Activated CD4-positive, CD25-positive, alpha-beta regulatory T cell treated with anti-CD3 and anti-CD28 coated beads, Interleukin-2, amount 50 U/mL, for 24 hours (primary cell): Measurements from ENCODE around the gene KRT26.
"Not testable (repeated sequence)": the region's sequence is repeated elsewhere in the genome, so short reads cannot be mapped to it uniquely, and the experiment has no call there.

ENCODE experiments used
- ATAC-seq, 2 donors: fragments of 150-1000 bp; cut with Tn5 transposase; one replicate each; pipeline ENCODE4 v1.10.0; 2021; ENCODE audit warnings: mild to moderate bottlenecking in 1 of 2, moderate library complexity in 1 of 2

Gene KRT26

DNA sequence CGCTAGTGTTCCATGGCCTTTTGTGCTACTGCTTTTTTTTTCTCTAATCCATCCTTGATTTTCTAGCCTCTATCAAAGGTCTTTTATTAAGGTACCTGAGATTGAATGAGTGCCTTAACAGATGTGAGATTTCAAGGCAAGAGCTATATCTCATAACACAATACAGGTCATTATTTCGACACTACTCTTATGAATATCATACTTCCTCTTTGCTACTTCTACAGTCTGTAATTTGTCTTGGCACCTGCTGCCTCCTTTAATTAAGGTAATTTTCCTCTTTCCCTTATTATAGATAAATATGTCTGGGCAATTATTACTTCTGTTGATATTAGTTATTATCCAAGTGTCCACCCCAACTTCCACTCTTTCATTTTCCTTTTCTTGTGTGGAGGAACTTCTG is 22.5 kb upstream of the KRT26 start:
- no peak for ATAC-seq

DNA sequence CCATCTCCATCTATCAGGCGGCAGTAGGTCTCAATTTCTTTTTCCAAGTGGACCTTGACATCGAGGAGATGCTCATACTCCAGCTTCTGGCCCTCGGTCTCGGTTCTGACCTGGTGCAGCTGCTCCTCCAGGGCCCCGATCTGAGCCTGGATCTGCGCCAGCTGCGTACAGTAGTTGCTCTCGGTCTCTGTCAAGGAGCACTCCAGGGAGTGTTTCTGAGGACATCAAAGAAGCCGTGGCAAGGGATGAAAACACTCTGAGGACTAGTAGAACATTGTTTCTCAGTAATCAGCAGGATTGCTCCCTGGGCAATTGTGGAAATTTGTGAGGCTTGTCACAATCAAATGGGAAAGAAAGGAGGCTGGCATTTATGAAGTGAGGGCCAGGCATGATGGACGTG is 21.8 kb upstream of the KRT26 start:
- ATAC-seq: no peak

DNA sequence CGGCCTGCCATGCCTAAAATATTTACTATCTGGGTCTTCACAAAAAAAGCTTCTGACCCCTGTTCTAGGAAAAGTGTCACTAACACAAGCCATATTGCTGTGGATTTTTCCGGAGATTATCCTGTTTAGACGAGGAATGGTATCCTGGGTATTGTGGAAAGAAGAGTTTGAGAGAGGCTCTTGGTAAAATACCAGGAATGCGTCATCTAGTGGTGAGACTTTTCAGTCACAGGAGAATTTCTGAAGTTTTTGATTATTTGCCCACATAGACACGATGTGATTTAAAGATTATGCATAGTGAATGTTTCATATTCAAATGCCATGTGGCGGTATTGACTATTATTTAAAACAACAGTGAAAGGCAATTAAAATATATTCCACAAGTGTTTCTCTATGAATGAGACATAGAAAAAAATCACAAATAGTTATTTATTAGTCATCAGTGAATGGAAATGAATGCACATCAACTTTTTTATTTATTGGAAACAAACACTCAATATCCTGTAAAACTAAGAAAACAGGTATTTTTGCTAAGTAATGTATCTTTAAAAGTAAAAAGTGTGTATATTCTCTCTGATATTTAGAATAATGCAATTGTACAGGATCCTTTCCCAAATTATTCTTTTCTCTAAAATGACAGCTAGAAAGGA is 19.9 kb upstream of the KRT26 start:
- ATAC-seq: no peak

DNA sequence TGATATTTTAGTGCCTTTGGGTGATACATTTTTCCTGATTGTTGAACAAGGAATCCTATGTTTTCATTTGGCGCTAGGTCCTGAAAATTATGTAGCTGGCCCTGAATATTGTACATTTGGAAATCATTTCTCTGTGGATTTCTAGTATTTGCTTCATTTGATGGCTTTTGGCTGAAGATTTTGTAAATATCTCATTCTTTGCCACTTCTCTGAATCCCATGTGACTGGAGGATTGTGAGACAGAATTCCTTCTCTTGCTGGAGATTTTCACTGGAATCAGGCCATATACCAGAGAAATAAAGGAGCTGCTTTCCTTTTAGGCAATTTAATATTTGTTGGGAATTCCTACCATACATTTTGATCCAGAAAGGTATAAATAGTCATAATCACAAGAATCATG is 19.1 kb upstream of the KRT26 start:
- no peak for ATAC-seq

DNA sequence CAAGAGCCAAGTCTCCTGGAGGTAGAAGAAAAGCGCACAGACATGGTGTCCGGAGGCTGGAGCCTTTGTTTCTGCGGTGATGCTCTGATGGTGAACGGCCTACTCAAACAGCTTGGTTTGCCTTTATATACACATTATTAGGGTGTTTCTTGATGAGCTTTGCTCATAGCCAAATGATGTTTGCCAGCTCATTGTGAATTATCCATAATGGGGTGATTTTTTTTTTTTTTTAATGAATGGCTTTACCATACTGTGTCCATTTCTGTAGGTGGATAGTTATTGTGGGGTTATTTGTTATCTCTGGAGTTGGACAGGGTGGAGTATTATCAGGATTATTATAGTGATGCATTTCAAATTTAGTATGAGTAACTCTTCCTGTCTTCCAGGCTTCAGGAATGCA is 10.4 kb upstream of the KRT26 start, which contains the start of gene KRT27:
TSS of gene KRT27 (minus strand) at position 101 of the 400 bp plus-strand sequence. CDS start at position 44, 57 bp downstream.
- no peak for ATAC-seq

DNA sequence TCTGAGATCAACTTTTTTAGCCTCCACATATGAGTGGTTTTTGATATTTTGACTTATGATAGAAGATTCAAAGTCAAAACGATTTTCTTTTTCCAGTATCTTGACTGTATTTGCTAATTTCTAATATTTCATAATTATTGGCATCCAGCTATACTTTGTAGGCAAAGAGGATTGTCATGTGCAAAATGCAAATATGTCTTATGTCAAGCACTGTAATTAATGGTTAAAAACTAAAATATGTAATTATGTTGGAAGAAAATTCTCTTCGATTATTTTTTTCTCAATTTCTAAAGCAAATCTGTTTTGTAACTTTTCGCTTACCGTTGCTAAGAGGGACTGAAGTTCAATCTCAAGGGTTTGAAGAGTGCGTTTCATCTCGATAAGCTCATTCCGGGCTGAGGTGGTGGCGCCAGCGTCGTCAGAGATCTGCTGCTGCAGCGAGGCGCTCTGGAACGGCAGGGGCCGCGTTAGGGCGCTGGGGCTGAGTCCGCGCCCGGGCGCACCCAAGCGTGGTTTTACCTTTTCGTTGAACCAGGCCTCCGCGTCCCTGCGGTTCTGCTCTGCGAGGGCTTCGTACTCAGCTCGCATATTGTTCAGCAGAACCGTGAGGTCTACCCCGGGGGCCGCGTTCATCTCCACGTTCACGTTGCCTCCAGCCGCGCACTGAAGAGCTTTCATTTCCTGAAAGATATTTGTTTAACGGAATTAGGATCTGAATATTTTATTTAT is 7.3 kb upstream of the KRT26 start:
- ATAC-seq: peak; percentile 6 to 27

DNA sequence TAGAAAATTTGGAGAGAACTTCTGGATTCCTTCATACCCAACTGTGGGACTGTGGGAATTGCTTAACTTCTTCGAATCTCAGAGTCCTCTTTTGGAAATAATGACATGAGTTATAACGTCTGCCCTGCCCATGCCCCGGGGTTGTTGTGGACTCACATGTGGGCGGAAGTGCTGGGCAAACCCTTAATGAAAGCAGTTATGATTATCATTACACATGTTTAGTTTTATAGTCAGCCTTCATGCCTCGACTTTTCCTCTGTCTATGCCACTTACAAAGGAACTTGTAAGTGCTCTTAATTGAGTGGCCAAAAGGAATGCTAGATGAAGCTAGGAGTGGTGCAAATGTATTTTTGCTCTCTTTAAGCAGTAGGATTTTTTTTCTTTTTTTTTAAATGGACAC is 6.5 kb upstream of the KRT26 start:
- no peak for ATAC-seq

DNA sequence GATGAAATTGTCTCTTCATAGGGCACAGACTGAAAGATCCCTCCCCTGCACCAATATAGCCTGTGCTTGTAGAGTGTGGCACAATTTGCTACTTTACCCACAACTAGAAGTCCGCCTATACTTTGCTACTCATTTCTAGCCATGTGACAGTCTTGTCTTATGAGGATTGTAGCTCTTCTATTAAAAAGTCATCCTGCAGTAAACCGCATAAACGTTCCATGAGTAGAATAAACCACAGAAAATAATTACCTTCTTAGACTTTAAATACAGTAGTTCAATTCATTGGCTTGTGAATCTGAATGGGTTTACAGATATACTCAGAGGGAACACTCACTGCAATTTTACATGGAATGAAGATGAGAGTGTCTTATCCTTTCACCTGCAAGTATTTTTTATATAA is 6.0 kb upstream of the KRT26 start:
- ATAC-seq: no peak

DNA sequence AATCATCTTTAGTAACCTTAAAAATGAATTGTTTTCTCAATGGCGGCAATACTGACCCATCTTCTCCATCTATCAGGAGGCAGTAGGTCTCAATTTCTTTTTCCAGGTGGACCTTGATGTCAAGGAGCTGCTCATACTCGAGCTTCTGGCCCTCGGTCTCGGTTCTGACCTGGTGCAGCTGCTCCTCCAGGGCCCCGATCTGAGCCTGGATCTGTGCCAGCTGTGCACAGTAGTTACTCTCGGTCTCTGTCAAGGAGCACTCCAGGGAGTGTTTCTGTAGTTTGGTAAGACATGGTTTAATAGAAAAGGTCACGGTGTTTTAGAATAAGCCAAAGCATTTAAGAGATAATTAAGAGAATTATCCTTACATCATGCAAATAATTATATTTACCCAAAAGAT is 5.5 kb upstream of the KRT26 start:
- no peak for ATAC-seq

DNA sequence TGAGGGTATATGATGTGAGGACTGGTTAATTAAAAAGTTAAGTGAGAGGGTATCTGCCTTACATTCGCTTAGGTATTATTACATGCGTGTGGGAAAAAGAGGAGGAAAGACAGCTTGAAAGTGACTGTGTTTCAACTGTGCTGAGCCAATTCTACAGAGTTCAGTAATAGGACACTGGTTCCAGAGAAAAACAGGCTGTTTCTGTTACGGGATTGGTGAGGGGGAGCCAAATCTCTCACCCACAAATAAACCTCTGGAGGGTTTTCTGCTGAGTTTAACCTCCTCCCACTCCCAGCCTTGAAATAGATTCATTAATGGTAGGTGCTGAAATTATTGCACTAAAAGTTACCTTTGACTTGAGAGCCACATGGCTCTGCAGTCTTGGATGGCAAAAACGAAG is 3.9 kb upstream of the KRT26 start:
- no peak for ATAC-seq

DNA sequence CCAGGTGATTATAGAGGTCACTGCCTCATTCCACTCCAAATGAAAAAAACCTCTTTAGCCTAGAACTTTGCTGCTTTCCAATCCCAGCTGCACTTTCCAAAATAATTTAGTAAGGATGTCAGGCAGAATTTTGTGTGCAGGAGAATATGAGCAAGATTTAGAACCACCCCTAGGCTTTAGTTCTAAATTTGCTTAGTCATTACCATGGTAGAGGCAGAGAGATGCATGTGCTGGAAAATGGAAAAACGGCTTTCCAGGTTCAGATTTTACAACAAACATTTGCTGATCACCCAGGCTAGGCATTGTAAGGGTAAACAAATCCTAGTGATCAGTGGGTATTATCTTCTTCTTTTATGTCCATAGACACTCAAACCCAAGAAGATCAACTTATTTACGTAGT is 6.3 kb downstream of the KRT26 start:
- ATAC-seq: no peak

DNA sequence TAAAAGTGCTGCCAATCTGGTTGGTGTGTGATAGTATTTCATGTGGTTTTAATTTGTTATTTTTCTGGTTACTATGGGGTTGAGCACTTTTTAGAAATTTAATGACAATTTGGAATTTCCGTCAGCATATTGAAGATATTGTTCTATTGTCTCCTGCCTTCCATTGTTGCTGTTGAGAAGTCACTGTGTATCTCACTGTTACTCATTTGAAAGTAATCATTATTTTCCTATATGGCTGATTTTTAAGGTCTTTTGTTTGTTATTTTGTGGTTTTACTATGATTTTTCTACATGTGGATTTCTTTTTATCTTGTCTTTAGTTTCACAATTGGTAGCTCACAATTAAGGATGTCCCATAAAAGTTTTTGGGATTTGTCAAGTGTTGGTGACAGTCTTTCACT is 8.2 kb downstream of the KRT26 start:
- no peak for ATAC-seq

DNA sequence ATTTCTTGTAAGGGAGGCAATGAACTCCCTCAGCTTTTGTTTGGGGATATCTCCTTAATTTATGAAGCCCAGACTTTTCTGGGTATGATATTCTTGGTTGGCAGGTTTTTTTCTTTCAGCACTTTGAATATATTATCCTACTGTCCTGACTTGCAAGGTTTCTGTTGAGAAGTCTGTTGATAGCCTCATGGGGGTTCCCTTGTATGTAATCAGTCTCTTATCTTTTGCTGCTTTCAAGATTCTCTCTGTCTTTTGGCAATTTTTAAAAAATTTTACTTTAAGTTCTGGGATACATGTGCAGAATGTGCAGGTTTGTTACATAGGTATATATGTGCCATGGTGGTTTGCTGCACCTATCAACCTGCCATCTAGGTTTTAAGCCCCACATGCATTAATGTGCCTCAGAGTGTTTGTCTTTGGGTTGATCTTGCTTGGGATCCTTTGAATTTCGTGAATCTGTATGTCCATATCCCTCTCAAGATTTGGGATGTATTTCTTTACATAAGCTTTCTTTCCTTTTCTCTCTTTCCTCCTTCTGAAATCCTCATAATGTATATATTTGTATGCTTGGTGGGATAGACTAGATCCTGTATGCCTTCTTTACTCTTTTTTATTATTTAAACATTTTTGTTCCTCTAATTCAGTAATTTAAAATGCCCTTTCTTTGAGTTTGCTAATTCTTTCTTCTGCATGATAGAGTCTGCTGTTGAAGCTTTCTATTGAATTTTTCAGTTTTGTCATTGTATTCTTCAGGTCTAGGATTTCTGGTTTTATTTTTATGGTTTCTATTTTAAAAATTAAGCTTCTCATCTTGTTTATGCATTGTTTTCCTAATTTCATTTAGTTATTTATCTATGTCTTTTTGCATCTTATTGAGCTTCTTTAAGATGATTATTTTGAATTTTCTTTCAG is 11.6 kb downstream of the KRT26 start:
- ATAC-seq: no peak

DNA sequence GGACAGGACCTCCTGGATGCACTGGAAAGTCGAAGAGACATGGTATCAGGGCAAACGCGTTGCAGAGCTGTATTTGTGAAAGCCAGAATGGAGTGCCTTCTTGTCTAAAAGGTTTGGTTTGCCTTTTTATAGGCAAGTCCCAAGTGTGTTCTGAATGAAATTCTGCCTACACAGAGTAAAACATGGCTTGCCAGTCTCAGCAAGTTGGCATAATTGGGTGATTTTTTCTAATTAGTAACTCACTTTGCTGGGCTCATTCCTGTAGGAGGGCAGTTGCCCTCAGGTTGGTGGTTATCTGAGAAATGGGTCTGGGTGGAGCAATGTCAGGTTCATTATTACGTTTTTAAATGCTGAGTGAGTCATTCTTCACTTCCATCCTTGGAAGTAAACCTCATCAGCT is 16.8 kb downstream of the KRT26 start, which contains the start of gene KRT25:
TSS of gene KRT25 (minus strand) at position 101 of the 400 bp plus-strand sequence. CDS start at position 41, 60 bp downstream.
- ATAC-seq: no peak

DNA sequence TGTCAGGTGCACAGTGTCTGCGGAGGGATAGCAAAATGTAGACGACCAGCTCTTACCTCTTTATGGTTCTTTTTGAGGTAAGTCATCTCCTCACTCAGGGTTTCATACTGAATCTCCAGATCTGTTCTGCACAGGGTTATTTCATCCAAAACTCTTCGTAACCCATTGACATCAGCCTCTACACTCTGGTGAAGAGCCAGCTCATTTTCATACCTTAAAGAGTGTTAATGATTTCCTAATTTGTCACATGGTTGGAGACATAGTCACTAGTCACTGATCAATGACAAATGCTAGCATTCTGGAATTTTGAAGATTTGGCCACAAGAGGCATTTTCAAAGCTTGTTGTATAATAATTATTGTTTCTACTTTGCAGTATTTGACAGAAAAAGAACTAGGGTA is 18.2 kb downstream of the KRT26 start:
- ATAC-seq: no peak

DNA sequence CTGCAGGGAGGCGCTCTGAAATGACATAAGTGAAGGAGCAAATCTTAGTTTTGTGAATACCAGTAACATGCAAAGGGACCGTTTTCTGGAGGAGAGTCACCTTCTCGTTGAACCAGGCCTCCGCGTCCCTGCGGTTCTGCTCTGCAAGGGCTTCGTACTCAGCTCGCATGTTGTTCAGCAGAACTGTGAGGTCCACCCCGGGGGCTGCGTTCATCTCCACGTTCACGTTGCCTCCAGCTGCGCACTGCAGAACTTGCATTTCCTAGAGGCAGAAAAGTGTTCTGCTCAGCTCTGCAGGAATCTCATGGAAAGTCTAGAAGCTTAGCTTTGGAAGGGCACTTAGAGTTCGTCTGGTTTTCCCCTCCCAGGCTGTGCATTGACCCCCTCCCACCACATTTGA is 20.9 kb downstream of the KRT26 start:
- ATAC-seq: no peak

DNA sequence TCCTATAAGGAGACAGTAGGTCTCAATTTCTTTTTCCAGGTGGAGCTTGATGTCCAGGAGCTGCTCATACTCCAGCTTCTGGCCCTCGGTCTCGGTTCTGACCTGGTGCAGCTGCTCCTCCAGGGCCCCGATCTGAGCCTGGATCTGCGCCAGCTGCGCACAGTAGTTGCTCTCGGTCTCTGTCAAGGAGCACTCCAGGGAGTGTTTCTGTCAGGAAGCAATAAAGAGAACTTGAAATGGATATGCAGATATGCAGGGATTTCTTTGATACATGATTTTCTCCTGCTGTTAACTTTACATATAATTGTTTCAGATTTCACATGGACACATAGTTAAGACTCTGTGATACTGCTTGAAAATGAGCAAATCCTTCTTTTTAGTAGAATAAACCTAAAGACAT is 21.6 kb downstream of the KRT26 start:
- no peak for ATAC-seq

DNA sequence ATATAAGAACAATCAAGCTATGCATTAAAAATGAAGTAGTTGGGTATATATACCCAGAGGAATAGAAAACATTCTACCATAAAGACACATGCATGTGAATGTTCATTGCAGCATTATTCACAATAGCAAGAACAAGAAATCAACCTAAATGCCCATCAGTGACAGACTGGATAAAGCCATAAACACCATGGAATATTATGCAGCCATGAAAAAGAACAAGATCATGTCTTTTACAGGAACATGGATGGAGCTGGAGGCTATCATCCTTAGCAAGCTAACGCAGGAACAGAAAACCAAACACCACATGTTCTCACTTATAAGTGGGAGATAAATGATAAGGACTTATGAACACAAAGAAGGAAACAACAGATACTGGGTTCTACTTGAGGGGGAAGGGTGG is 23.3 kb downstream of the KRT26 start:
- not testable (repeated sequence) for ATAC-seq

DNA sequence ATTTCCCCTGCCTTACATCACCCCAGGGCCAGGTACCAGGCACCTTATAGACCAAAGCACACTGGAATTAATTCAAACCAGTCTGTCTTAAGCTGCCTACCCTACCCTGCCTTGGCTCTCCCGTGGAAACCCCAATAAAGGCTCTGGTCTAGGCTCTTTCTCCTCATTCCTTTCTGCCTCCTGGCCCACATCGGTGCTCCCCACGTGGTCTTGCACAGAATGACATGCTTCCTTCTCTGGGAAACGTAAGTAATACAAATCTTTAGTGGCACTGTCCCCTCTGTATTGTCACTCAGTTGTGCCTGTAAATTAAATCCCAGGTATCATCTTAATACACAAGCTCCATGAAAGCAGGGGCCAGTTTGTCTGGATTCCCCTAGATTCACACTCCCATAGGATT is 33.4 kb downstream of the KRT26 start:
- no peak for ATAC-seq

DNA sequence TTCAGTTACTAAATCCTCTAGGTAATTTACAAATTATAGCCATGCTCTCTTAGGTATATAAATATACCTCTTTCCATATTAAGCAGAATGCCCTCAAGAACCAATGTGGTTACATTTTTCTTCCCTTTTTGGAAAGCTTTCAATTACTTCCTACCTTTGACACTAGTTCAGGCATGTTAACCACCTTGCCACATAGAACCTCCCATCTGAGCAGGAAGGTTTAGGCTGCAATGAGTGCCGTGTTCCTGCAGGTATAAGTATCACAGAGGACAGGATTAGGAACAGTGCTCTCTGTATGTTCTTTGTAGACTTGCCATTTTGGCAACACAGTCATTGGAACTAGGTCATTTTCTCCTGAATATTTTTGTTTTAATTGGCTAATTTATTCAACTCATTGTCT is 37.0 kb downstream of the KRT26 start:
- ATAC-seq: no peak

DNA sequence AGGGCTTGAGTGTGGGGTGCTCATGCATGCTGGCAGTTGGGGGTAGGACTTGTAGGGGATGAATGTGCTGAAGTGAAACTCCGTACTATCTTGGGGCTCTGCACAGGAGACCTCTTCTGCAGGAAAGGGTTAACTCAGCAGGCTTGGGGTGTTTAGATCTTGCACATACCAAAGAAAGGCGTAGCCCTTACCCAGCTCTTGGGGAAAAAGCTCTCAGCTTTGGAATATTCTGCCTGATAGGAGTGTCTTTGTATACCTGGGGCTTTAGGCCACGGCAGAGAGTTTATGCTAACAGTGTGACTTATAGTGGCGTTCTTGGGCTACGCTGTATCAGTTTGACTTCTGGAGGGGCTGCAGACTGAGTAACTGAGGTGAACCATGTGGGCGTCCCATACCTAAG is 38.0 kb downstream of the KRT26 start:
- ATAC-seq: no peak

DNA sequence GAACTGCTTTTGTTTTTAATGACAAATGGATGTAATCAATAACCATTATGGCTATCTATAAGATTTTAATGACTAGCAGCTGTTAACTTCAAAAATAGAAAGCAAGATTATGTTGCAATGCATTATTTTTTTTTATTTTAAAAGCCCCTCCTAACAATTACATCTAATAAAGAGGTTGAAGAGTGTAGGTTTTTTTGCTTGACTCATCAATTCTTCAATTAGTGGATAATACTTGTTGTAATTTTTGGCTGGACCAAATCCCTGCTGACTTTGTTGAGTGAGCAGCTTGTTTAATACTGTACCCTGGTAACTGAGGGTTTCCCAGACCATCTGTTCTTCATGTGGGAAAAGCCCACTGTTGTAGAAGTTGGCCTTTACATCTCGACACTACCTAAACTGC is 41.0 kb downstream of the KRT26 start:
- no peak for ATAC-seq

DNA sequence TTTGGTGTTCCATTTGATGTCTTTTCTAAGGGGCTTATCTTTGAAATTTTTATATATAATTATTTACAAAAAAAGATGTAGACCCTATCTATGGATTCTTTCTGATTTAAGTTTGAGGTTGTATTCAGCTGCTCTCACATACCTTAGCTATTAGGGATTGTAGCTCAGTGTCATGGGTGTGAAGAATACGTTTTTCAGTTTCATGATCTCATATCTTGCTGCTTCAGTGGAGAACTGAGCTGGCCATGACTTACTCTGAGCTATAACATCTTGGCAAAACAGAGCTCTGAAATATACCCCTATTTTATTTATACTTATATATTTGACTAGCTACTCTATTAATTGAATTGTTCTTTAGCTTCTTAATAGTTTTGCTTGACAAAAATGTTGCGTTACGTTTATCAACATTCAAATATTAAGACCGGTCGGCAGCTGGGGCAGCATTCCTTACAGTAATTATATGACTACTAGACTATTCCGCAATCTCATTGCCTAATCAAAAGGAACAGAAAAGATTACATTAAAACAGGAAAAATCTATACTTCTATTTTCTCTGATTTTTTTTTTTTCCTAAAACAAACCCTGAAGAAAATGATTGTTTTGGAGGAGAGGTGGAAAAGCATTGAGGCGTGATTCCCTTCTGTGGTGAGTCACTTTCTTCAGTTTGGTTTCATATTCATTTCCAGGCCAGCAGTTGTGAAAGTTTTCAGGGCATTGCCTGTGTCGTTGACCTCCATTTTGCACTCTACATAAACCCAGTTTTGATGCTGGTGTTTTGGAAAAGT is 44.4 kb downstream of the KRT26 start:
- no peak for ATAC-seq
